HL-60 (cell line): Measurements from ENCODE around the gene LSM10.

Experiments used
- CTCF ChIP-seq: IDR thresholded peaks from one replicate; pipeline ENCODE4 v1.5.1; 2011; ENCODE audit warnings: low read length, control low read depth, inconsistent platforms; ENCODE audit not compliant: insufficient read depth
- GABPA ChIP-seq: IDR thresholded peaks from 2 replicates; pipeline ENCODE4 v1.6.1; 2012; ENCODE audit warnings: low read depth
- POLR2AphosphoS5 ChIP-seq: IDR thresholded peaks from 2 replicates; pipeline ENCODE4 v1.6.1; 2012; ENCODE audit warnings: low read depth
- REST ChIP-seq: IDR thresholded peaks from 2 replicates; pipeline ENCODE4 v1.6.1; 2012; ENCODE audit warnings: low read depth; ENCODE audit not compliant: insufficient replicate concordance

GRCh38 chr1:36419140-36419539 lies 21.4 kb upstream of the LSM10 start:
- no peak for TF ChIP-seq CTCF
- no peak for TF ChIP-seq POLR2AphosphoS5
- TF ChIP-seq REST: no peak
- no peak for TF ChIP-seq GABPA
